T-helper 22 cell (primary cell): ENCODE measurements around the gene CEP295NL.
"Not testable (repeated sequence)": the region's sequence is repeated elsewhere in the genome, so short reads cannot be mapped to it uniquely, and the experiment has no call there.

Experiments used
- DNase-seq: peaks from one replicate; pipeline ENCODE4 v3.0.0-alpha.2; 2020; ENCODE audit warnings: low read depth

CEP295NL gene

DNA sequence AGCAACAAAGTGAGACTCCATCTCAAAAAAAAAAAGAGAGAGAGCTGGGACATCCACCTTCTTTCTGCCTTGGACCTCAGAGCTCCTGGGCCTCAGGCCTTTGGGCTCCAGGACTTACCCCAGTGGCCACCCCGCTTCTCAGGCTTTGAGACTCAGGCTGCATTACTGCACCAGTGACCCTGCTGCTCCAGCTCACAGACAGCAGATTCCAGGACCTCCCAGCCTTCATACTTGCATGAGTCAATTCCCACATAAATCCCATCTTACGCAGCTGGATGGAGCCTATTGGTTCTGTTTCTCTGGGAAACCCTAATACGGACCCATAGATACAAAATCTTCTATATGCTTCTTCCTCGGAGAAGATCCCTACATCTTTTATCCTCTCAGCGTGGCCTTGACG is 2.1 kb upstream of the CEP295NL start:
- no peak for DNase-seq

DNA sequence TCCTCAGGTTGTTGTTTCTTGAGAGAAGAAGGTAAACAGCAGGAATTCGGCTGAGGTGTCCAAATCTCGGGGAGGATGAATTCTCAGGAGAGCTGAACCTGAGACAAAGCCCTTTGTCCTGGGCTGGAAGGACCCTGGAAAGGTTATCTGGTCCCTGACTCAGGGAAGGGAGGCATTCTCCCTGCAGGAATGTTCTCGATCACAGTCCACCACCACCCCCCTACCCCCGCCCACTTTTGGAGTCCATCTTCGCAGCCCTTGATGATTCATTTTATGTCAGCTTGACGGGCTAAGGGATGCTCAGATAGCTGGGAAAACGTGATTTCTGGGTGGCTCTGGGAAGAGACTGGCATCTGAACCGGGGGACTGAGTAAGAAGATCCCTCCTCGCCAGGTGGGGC is 1.4 kb upstream of the CEP295NL start:
- DNase-seq = no peak

DNA sequence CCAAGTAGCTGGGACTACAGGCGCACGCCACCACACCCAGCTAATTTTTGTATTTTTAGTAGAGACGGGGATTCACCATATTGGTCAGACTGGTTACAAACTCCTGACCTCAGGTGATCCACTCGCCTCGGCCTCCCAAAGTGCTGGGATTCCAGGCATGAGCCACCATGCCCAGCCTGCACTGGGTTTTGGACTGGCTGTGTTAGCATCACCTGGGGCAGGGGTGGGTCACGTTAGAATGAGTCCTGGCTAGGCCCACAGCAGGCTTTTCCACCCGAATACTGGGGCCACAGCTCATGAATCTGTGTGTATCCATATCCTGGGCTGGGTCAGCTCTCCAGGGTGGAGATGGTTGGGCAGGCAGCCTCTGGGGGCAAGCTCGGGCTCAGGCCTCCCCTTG is 770 bp downstream of the CEP295NL start:
- not testable (repeated sequence) for DNase-seq

DNA sequence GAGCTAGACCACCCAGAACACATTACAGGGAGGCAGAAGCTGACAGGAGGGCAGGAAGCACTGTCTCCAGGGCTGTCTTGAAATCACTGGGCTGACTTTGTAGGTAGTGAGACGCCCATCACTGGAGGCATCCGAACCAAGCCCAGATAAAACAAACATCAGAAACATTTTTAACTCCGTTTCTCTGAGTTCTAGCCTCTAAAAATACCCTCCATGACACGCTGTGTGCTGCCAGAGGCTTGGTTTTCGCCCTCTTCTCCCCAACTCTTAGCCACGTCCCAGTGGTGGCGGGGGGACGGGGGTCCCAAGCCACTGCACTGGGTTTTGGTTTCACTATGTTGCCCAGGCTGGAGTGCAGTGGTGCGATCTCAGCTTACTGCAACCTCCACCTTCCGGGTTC is 1.2 kb downstream of the CEP295NL start:
- no peak for DNase-seq

DNA sequence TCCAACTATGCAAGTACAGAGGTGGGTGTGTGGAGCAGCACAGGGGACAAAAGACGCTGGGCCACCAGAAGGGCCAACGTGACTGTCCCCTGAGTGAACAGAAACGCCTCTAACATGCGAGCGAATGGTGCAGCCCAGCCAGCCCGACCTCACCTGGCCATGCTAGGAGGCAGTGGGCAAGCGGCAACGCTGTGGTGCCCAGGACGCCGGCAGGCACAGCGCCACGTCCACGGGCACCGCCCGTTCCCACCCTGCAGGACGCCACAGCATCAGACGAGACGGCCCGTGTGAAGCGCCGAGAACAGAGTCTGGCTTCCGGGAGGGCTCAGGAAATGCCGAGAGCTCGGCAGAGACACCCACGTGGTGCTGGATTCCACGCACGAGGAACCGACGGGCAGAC is 2.2 kb downstream of the CEP295NL start:
- DNase-seq = no peak

DNA sequence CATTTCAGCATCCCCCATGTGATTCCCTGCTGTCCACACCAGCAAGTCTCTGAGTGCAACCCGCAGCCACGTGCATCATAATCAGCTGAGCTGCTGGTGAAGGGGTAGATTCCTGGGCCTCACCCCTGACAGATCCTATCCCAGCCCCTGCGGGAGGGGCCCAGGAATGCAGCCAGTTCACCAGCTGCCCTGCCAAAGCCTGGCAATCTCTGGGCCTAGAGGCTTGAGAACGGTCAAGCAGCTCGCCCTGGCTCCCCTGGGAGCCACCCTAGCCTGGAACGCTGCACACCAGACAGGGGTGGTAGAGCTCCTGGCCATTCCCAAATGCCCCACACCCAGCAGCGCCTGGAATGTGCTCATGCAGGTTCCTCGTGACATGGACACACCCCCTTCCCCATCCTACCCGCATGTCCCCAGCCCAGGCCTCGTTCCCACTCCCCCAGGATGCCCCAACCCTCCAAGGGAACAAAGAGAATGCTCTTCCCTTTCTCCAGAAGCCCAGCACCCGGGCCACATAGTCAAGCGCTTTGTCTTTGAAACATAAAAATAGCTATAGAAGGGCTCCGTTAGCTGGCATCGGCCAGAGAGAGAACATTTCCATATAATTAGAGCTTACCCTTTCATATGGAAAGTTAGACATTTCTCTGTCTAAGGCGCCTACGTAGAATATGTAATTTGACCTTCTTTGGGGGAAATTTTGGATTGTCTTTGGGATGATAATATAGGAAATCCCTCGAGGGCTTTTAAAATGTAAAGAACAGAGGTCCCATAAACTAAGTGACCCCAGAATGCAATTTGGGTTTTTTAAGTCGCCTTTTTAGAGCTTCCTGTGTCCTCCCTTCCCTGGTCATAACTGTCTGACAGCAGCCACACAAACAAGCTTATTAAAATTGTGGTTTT is 3.4 kb downstream of the CEP295NL start:
- no peak for DNase-seq

DNA sequence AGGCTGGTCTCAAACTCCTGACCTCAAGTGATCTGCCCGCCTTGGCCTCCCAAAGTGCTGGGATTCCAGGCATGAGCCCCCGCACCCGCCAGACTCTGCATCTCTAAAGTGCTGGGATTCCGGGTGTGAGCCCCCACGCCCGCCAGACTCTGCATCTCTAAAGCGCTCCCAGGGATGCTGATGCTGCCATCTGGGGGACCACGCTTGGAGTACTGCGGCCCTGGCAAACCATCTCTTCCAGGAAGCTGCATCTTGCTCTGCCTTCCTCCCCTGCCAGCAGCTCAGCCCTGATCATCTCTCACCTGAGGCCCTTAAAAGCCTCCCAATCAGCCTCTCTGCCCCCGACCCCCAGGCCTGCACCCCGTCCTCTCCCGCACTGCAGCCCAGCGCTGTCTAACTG is 4.1 kb downstream of the CEP295NL start:
- DNase-seq = no peak

DNA sequence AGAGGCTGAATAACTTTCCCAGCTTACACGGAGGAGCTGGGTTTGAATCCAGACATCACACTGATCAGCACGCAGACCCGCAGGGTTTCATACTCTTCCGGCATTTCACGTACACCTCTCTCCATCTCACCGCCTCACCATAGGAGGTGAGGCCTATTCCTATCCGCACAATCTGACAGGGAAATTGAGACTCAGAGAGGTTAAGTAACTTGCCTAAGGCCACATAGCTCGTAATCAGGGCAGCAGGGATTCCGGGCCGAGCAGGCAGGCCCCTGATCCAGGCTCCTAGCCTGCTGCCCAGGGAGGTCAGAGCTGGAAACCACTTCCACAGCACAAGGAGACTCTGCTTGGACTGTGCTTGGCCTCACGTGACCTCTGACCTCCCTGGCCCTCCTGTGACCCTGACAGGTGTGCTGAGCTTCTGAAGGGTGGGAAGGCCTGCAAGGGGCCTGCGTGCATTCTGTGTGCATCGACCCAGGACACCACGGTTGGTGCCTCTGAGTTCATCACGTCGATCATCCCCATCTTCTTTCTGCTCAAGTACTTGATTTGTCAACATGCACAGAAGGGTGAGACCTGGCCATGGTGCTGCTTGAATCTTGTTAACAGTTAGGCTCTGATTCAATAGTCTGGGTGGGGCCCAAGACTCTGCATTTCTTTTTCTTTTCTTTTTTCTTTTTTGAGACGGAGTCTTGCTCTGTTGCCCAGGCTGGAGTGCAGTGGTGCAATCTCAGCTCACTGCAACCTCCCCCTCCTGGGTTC is 4.7 kb downstream of the CEP295NL start:
- no peak for DNase-seq

DNA sequence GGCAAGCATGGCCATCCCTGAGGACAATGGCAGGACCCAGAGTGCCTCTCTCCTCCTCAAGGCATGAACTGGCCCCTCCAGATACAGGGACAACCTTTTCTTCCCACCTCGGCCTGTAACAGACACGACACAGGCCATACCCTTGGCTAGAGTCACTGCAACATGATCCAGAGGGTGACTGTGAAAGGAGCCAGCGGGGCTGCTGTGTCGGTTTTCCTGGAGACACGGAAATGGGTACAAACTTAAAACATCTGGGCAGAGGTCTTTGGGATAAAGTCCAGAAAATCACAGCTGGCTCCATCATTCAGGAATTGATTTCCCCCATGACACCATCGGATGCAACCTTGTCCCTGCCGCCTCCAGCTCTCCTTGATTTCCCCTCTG is 5.3 kb downstream of the CEP295NL start:
- no peak for DNase-seq

DNA sequence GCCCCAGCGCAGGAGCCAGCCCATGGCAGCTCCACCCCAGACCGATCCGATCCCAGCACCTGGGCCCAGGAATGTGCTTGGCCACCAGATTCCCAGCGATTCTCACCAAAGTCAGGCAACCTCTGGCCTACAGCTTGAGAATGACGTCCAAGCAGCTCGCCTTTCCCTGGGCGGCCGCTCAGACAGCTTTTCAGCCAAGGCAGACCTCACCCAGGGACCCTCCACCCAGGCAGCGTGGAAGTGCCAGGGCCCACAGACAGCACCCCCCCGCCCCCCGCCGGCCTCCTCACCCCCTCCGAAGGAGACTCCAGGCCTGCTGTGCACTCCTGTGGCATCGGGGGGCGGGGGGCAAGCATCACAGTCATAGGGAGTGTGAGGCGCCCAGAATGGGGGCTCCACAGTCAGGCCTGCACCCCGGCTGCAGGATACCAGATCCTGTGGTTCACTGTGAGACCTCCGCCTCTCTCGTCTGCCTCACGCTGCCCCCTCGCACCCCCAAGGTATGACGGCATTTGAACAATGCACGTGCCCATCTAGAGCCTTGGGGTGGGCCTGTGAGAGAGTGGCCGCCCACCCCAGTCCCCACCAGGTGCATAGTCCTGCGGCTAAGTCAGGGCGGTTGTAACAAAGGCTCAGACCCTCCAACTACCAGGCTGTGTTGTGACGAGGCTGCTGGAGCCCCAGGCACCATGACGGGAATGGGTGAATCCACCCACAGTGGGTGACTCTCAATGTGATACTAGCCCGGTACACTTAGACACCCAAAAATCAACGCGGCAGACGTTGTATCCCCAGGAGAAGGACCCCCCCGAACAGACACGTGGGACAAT is 6.0 kb downstream of the CEP295NL start:
- no peak for DNase-seq

DNA sequence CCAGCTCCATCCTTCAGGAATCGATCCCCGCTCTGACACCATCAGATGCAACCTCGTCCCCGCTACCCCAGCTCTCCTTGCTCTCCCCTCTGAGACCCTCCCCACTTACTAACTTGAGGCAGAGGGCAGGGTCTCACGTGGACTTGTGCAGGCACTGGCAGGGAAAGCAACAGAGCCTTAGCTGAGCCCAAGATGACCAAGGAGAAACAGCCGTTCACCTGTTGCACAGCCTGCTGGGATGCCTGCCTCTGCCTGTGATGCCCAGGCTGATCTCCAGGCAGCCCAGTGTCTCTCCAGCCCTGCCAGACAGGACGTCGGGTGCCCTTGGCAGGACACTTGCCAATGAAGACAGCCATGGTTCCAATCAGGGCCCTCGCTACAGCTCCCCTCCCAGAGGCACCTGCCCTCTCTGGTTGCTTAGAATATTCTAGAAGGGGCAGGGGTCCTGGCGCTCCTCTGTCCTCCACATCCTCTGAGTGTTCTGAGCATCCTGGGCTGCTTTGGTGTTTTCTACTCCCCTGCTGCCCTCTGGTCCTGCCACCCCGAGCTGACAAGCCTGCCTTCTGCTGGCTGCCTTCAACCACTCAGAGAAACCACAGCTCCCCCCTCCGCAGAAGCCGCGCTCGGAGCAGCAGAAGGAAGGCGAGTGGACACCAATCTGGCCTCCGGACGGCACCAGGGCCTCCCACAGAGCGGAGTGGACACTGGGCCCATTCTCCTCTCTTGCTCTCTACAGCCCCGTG is 6.7 kb downstream of the CEP295NL start:
- DNase-seq = no peak

DNA sequence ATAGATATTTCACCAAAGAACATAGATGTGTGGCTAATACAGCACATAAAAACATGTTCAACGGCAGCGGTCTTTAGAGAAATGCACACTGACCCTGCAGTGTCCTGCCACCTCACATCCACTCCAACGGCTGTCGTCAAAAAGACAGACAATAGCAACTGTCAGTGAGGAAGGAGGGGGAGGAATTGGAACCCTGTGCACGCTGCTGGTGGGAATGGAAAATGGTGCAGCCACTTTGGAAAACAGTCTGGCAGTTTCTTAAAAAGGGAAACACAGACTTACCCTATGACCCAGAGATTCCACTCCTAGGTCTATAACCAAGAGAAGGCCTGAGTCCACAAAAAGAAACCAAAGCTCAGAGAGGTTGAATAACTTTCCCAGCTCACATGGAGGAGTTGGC is 7.7 kb downstream of the CEP295NL start:
- DNase-seq = no peak

DNA sequence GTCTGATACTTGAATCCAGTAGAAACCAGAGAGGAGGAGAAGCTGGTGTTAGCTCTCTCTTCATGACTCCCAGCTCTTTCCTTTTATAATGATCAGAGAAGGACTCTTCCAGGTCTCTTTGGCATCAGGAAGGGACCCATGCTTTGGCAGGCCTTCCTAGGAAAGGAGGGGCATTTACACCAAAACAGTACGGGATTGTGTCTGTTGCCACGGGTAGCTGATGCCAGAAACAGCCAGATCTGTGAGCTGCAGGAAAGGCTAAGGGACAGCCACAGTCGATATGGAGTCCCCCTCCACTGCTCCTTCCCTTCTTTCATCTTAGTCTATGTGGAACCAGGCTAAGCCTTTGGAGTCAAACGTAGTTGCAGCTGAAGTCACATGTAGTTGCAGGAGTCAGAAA is 9.3 kb downstream of the CEP295NL start:
- no peak for DNase-seq

DNA sequence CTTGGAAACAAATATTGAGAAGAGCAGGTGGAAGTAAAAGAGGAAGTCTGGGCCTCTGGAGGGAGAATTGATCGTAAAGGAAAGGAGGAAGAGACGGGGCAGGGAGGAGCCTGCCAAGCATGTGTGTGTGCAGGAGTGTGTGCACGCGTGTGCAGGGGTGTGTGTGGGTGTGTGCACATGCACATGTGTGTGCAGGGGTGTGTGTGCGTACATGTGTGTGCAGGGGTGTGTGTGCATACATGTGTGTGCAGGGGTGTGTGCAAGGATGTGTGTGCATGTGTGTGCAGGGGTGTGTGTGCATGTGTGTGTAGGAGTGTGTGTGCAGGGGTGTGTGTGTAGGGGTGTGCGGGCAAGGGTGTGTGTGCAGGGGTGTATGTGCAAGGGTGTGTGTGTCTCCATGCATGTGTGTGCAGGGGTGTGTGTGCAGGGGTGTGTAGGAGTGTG is 10.0 kb downstream of the CEP295NL start:
- DNase-seq = no peak

DNA sequence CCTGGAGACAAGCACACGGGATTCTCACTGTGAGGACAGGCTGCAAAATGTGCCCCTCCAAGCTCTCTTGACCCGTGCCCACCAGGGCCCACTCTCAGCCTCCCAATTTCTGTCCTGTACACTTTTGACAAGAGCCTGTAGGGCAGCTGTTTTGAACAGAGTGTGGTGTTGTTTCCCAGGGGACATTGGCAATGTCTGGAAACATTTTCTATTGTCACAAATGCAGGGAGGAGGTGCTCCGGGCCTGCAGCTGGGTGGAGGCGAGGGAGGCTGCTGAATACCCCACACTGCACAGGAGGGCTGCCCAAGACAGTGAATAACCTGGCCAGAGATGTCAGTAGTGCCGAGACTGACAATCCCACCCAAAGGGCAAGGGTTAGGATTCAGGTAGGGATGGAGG is 10.5 kb downstream of the CEP295NL start:
- DNase-seq = no peak

DNA sequence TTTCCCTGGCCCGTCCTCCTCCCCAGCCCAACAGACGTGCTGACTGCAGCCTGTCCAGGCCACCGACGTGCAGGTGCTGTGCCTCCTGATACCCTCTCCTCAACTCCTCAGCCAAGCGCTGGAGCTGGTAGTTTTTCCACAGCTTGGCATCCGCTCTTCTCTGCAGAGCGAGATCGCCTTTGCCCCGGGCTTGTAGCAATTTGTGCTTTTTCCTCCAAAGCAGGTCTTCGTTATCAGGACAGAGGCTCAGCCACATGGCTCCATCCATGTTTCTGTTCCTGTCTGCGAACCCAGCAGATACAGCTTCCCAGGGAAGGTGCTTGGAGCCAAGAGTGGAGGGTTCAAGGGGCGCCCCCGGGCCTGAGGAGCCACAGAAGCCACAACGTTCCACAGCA is 10.9 kb downstream of the CEP295NL start:
- DNase-seq = no peak

DNA sequence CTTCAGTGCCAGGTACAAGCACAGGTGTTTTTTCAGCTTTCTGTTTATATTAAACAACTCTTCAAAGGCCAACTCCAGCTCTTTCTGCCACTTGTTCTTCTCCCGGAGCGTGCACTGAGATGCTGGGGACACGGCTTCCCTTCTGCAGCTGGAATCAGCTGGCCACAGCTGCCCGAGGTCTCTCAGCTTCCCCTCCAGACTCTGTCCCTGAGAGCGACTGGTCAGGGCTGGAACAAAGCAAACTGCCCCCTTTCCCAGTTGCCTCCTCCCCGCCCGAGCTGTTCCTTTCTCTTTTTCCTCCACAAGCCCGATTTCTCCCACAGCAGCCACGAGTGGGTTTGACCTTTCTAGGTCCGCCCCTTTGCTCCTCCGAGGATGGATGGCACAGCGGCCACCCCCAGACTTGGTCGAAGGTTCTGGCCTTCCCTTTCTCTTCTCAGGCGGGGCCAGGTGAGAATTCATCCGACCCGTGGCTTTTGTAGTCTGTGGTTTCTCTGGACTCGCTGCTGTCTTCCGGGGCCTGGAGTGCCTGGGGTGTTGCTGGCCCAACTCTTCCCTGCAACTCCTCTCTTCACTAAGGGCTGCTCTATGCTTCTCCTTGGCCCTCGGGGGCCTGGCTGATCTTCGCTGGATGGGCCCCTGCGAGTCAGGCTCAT is 11.5 kb downstream of the CEP295NL start:
- no peak for DNase-seq

DNA sequence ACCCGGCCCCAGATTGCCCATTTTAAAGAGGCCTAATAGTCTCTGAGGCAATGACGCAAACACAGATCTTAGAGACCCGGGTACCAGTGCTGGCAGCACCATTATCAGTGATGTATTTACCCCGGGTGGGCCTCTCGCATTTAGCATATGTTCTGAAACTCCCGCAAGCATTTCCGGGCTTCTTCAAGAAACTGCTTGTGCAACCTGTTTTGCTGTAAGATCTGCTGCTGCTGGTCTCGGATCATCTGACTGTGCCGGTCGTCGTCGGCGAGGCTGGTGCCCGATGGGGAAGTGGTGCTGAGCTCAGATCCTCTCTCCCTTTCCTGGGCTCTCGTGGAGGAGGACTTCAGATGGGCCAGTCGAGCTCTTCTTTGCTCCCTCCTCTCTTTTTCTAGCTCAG is 12.5 kb downstream of the CEP295NL start:
- DNase-seq = peak; percentile 23

DNA sequence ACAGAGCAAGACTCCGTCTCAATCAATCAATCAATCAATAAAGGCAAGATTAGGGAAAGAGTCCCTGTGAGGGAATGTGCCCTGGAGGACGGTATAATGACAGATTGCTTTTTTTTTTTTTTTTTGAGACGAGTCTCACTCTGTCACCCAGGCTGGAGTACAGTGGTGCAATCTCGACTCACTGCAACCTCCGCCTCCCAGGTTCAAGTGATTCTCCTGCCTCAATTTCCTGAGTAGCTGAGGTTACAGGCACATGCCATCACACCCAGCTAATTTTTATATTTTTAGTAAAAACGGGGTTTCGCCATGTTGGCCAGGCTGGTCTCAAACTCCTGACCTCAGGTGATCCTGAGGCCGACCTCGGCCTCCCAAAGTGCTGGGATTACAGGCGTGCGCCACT is 12.9 kb downstream of the CEP295NL start:
- DNase-seq = not testable (repeated sequence)

DNA sequence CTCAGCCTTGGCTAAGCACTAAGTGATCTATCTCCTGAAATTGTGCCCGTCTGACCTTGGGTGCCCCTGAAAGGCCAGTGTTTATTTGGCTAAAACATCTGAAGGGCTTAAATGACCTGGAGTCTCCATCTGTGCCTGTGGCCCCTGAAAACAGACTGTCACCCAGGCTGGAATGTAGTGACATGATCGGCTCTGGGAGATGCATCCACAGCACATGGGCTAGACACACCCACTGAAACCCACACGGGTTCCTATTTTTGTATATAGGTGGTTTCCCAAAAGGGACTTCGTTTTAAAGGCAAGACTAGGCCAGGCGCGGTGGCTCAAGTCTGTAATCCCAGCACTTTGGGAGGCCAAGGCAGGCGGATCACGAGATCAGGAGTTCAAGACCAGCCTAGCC is 13.5 kb downstream of the CEP295NL start:
- DNase-seq = no peak

DNA sequence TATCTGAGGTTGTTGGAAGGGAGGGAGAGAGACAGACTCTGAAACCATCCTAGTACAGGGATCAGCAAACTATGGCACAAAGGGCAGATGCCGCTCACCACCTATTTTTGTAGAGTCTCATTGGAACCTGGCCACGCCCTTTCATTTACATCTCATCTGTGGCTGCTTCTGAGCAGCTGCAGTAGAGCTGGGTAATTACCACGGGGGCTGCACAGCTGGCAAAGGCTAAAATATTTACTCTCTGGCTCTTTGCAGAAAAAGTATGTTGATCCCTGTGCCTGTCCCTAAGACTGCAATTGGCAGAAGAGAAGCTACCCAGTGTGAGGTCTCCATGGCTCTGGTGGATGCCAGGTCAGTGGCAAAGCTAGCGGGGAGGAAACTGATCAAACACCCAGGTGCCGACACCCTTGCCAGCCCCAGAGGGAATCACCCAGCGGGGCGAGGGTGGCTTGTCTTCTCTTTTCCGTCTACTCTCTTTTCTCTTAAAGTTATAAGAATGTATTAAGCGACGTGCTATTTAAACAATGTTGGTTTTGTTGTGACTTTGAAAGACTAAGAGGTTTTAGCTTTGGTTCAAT is 14.0 kb downstream of the CEP295NL start:
- no peak for DNase-seq
